Left renal pelvis (tissue), 4 donors: ENCODE measurements around the gene SLC6A12. TPM values are rescaled to one million over a fixed set of nuclear protein-coding genes. Genes with fewer than 3 reads are reported as not detected.

Source experiments
- DNase-seq, 4 donors: peaks; one replicate each; pipeline ENCODE4 v3.0.0-alpha.2; 2013; ENCODE audit warnings: low read depth in 4 of 4, low spot score in 3 of 4
- polyA plus RNA-seq, 4 donors: library from polyadenylated mRNA; unstranded; fragments of 120-200 nt; gene quantifications; one replicate each; pipeline ENCODE4 v1.2.1, GENCODE V29; 2013; ENCODE audit not compliant: insufficient read length in 4 of 4

Gene SLC6A12
- polyA plus RNA-seq = 10 to 100 TPM in 3 of 4 donors, 1 to 10 TPM in 1; 1.3 to 20.2 (median 13.5) TPM

GRCh38 chr12:214003-214741 is at the start of gene SLC6A12:
TSS of gene SLC6A12 (minus strand) at chr12:214157. CDS start at chr12:209986, 4,171 bp downstream.
- DNase-seq = no peak

- DNase-seq = no peak
Observed at GRCh38 chr12:263574-263973, 49.6 kb upstream of the SLC6A12 start.

- DNase-seq = peak; percentile 51 to 71 (median 64)
Observed at GRCh38 chr12:262817-263216, 48.9 kb upstream of the SLC6A12 start, which contains the start of gene SLC6A13. TSS of gene SLC6A13 (minus strand) at chr12:262836. CDS start at chr12:260052, 2,784 bp downstream.

GRCh38 chr12:262113-262512 is 48.2 kb upstream of the SLC6A12 start:
- no peak for DNase-seq

- DNase-seq = no peak
Observed at GRCh38 chr12:257521-258321, 43.8 kb upstream of the SLC6A12 start.

- DNase-seq = no peak
Observed at GRCh38 chr12:256958-257357, 43.0 kb upstream of the SLC6A12 start.

GRCh38 chr12:256225-256624 is 42.3 kb upstream of the SLC6A12 start:
- DNase-seq = no peak

GRCh38 chr12:254912-255311 is 41.0 kb upstream of the SLC6A12 start:
- no peak for DNase-seq

- DNase-seq = no peak
Observed at GRCh38 chr12:254039-254438, 40.1 kb upstream of the SLC6A12 start.

- DNase-seq = no peak
Observed at GRCh38 chr12:253116-253831, 39.3 kb upstream of the SLC6A12 start.

GRCh38 chr12:252636-253035 is 38.7 kb upstream of the SLC6A12 start:
- peak; percentile 62 to 81 (median 71) for DNase-seq

- DNase-seq = no peak
Observed at GRCh38 chr12:247271-247670, 33.3 kb upstream of the SLC6A12 start.

GRCh38 chr12:243381-243780 is 29.4 kb upstream of the SLC6A12 start:
- DNase-seq = no peak

- DNase-seq = no peak
Observed at GRCh38 chr12:242496-242895, 28.5 kb upstream of the SLC6A12 start.

GRCh38 chr12:241266-241665 is 27.3 kb upstream of the SLC6A12 start:
- DNase-seq = no peak

GRCh38 chr12:240566-240965 is 26.6 kb upstream of the SLC6A12 start:
- DNase-seq = no peak

GRCh38 chr12:238736-239398 is 24.9 kb upstream of the SLC6A12 start:
- no peak for DNase-seq

GRCh38 chr12:238116-238515 is 24.2 kb upstream of the SLC6A12 start:
- DNase-seq = no peak

GRCh38 chr12:237026-237815 is 23.3 kb upstream of the SLC6A12 start:
- no peak for DNase-seq

- no peak for DNase-seq
Observed at GRCh38 chr12:236445-236844, 22.5 kb upstream of the SLC6A12 start.
